ENCODE measurements around the gene SEMA4G.

Gene SEMA4G

DNA sequence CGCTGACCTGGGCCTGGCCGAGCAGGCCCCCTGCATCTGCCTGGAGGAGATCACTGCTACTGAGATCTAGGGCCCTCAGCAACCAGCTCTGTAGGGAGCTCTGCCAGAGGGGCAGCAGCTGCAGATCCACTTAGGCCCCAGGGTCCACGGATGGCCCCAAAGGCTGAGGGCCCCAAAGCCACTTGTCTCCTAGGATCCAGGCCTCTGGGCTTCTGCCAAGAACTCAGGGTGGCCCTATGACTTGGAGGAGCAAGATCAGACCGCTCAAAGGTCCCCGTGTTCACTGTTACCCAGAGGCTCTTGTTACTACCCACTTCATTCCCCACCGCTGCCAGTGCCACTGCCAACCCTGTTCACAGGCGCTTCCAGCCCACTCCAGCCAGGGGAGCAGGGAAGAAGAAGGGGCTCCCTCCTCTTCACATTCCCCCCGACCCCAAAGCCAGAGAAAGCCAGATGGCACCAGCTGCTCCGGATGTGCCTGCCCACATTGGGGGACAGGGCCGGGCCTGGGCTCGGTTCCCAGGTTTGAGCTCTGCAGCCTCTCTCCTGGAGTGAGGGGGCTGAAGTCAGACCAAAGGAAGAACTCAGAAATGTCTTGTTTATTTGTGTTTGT is 37.9 kb downstream of the SEMA4G start:
- no peak for DNase-seq (ENCODE audit: low read depth in 2 of 2)

- no peak for DNase-seq (ENCODE audit: low read depth in 2 of 2)
Measured at GRCh38 chr10:101007915-101008822, 38.9 kb downstream of the SEMA4G start.

- DNase-seq (ENCODE audit: low read depth in 2 of 2): no peak
Measured at GRCh38 chr10:101008823-101009423, 39.6 kb downstream of the SEMA4G start.

GRCh38 chr10:101010329-101010728 is 41.0 kb downstream of the SEMA4G start:
- no peak for DNase-seq (ENCODE audit: low read depth in 2 of 2)

GRCh38 chr10:101011517-101012423 is 42.5 kb downstream of the SEMA4G start:
- no peak for DNase-seq (ENCODE audit: low read depth in 2 of 2)

- peak; percentile 32 to 55 for DNase-seq (ENCODE audit: low read depth in 2 of 2)
Measured at GRCh38 chr10:101012525-101013364, 43.4 kb downstream of the SEMA4G start.

- DNase-seq (ENCODE audit: low read depth in 2 of 2): no peak
Measured at GRCh38 chr10:101013365-101013825, 44.1 kb downstream of the SEMA4G start.

GRCh38 chr10:101014230-101014884 is 45.1 kb downstream of the SEMA4G start:
- DNase-seq (ENCODE audit: low read depth in 2 of 2): peak; percentile 32 to 36

GRCh38 chr10:101014966-101015581 is 45.8 kb downstream of the SEMA4G start:
- no peak for DNase-seq (ENCODE audit: low read depth in 2 of 2)

GRCh38 chr10:101015582-101015973 is 46.3 kb downstream of the SEMA4G start:
- DNase-seq (ENCODE audit: low read depth in 2 of 2): no peak

- DNase-seq (ENCODE audit: low read depth in 2 of 2): no peak
Measured at GRCh38 chr10:101016814-101017213, 47.5 kb downstream of the SEMA4G start.

DNA sequence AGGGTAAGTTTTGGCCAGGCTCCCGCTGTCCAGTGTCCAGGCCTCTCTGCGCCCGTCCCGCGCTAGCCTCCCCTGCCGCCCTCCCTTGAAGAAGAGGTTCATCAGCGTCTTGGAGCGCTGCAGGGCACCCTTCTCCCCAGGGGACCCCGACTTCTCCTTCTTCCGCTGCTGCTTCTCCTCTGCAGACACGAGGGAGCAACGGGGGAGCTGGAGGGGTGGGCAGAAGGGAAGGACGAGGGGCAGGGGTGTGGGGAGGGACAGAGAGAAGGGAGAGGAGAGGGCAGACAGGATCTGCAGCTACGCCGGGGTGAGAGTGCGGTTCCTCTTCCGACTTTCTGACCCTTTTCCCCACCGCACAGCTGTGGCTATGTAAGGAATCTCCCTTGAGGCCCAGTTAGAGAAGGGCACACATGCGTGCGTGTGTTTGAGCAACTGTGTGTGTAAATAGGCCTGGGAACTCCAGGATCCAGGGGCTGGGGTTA is 48.9 kb downstream of the SEMA4G start:
- DNase-seq (ENCODE audit: low read depth in 2 of 2): no peak

- peak; percentile 31 to 52 for DNase-seq (ENCODE audit: low read depth in 2 of 2)
Measured at GRCh38 chr10:101018600-101019439, 49.5 kb downstream of the SEMA4G start.
